Measurements from ENCODE around the gene NRXN3. TPM values are rescaled to one million over a fixed set of nuclear protein-coding genes. Genes with fewer than 3 reads are reported as not detected.

Gene NRXN3
- polyA plus RNA-seq, 1 experiment, result 1.1 TPM

GRCh38 chr14:78455896-78456435, 285.8 kb downstream of the NRXN3 start:
- no peaks in the 10 kb centered on the region for H3K27me3 ChIP-seq (ENCODE audit: control insufficient read depth, insufficient read depth, low read length)
- ChIA-PET POLR2A (no interaction called here), CTCF (no interaction called here)
- no peak overlapping the region for H3K4me3 ChIP-seq (ENCODE audit: low read depth, low read length)
- TF ChIP-seq CTCF (IDR thresholded peaks at IDR 0.05; ENCODE audit: low read depth, low read length), result no peak
- peaks cover 14% of the 10 kb centered on the region for H3K9me3 ChIP-seq (ENCODE audit: control insufficient read depth, insufficient read depth, low read length)
- DNase-seq (ENCODE audit: low read depth, low spot score), result no peak
- H3K27ac ChIP-seq (ENCODE audit: low read depth, low read length), result no peak overlapping the region

- TF ChIP-seq CTCF (IDR thresholded peaks at IDR 0.05; ENCODE audit: low read depth, low read length), result no peak
- ChIA-PET POLR2A (no interaction called here), CTCF (no interaction called here)
- Histone ChIP-seq H3K27ac (ENCODE audit: low read depth, low read length) (no peak overlapping the region), H3K4me3 (ENCODE audit: low read depth, low read length) (no peak overlapping the region), H3K27me3 (ENCODE audit: control insufficient read depth, insufficient read depth, low read length) (no peaks in the 10 kb centered on the region), H3K9me3 (ENCODE audit: control insufficient read depth, insufficient read depth, low read length) (peaks cover 18% of the 10 kb centered on the region)
- DNase-seq (ENCODE audit: low read depth, low spot score), result no peak
Measured at GRCh38 chr14:78469947-78470346, 299.8 kb downstream of the NRXN3 start.

GRCh38 chr14:78479127-78479780, 309.1 kb downstream of the NRXN3 start:
- H3K9me3 ChIP-seq (ENCODE audit: control insufficient read depth, insufficient read depth, low read length), result peaks cover 6% of the 10 kb centered on the region; the same call in 1 of the 2 replicates
- no peak for TF ChIP-seq CTCF (IDR thresholded peaks at IDR 0.05; ENCODE audit: low read depth, low read length)
- DNase-seq (ENCODE audit: low read depth, low spot score), result no peak
- ChIA-PET POLR2A (no interaction called here), CTCF (no interaction called here)
- no peak overlapping the region for H3K27ac ChIP-seq (ENCODE audit: low read depth, low read length)
- H3K4me3 ChIP-seq (ENCODE audit: low read depth, low read length), result no peak overlapping the region
- no peaks in the 10 kb centered on the region for H3K27me3 ChIP-seq (ENCODE audit: control insufficient read depth, insufficient read depth, low read length)

GRCh38 chr14:78484028-78484427, 313.9 kb downstream of the NRXN3 start:
- TF ChIP-seq CTCF (IDR thresholded peaks at IDR 0.05; ENCODE audit: low read depth, low read length), result no peak
- ChIA-PET POLR2A (no interaction called here), CTCF (no interaction called here)
- no peaks in the 10 kb centered on the region for H3K27me3 ChIP-seq (ENCODE audit: control insufficient read depth, insufficient read depth, low read length)
- H3K27ac ChIP-seq (ENCODE audit: low read depth, low read length), result no peak overlapping the region
- no peak for DNase-seq (ENCODE audit: low read depth, low spot score)
- peaks cover 6% of the 10 kb centered on the region; the same call in 1 of the 2 replicates for H3K9me3 ChIP-seq (ENCODE audit: control insufficient read depth, insufficient read depth, low read length)
- H3K4me3 ChIP-seq (ENCODE audit: low read depth, low read length), result no peak overlapping the region

GRCh38 chr14:78486081-78486480, 315.9 kb downstream of the NRXN3 start:
- Histone ChIP-seq H3K27me3 (ENCODE audit: control insufficient read depth, insufficient read depth, low read length) (no peaks in the 10 kb centered on the region), H3K4me3 (ENCODE audit: low read depth, low read length) (no peak overlapping the region), H3K27ac (ENCODE audit: low read depth, low read length) (no peak overlapping the region), H3K9me3 (ENCODE audit: control insufficient read depth, insufficient read depth, low read length) (peaks cover 6% of the 10 kb centered on the region; the same call in 1 of the 2 replicates)
- no peak for TF ChIP-seq CTCF (IDR thresholded peaks at IDR 0.05; ENCODE audit: low read depth, low read length)
- ChIA-PET POLR2A (no interaction called here), CTCF (no interaction called here)
- DNase-seq (ENCODE audit: low read depth, low spot score), result no peak

Measured in AG04450 (cell line).